GM23248 (cell line): ENCODE results near the gene GDF10.

Experiments used
- EZH2 ChIP-seq: fragments of 200-600 bp; sonication (generic); IDR thresholded peaks from 2 replicates; pipeline ENCODE4 v1.6.1; 2018; ENCODE audit warnings: antibody characterized with exemption, mild to moderate bottlenecking; ENCODE audit not compliant: insufficient read depth, poor library complexity, severe bottlenecking
- EZH2phosphoT487 ChIP-seq: fragments of 200-600 bp; sonication (generic); IDR thresholded peaks from 2 replicates; pipeline ENCODE4 v1.6.1; 2018; ENCODE audit warnings: antibody characterized with exemption, moderate library complexity, mild to moderate bottlenecking, low read depth; ENCODE audit not compliant: insufficient read depth

DNA sequence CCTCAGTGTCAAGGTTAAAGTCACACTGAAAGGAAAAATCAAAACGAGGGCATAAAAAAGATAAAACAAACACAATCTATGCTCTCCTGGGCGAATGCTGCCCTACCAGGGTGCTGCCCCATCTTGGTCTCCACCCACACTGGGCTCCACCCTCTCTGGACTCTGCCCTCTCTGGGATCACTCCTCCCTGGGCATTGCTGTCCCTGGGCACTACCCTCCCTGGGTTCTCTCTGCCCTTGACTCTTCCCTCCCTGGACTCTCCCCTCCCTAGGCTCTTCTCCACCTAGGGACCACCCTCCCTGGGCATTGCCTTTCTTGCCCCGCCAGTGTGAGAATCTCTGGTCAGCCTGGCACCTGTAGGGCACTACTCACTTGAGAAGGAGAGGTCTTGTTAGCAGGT is 30.8 kb downstream of the GDF10 start:
- TF ChIP-seq EZH2: no peak
- no peak for TF ChIP-seq EZH2phosphoT487
